ENCODE data around the gene HAUS6. TPM values are rescaled to one million over a fixed set of nuclear protein-coding genes. Genes with fewer than 3 reads are reported as not detected.

Gene HAUS6
- total RNA-seq, 1 experiment from 2014 or later, result 14.4 TPM

DNA sequence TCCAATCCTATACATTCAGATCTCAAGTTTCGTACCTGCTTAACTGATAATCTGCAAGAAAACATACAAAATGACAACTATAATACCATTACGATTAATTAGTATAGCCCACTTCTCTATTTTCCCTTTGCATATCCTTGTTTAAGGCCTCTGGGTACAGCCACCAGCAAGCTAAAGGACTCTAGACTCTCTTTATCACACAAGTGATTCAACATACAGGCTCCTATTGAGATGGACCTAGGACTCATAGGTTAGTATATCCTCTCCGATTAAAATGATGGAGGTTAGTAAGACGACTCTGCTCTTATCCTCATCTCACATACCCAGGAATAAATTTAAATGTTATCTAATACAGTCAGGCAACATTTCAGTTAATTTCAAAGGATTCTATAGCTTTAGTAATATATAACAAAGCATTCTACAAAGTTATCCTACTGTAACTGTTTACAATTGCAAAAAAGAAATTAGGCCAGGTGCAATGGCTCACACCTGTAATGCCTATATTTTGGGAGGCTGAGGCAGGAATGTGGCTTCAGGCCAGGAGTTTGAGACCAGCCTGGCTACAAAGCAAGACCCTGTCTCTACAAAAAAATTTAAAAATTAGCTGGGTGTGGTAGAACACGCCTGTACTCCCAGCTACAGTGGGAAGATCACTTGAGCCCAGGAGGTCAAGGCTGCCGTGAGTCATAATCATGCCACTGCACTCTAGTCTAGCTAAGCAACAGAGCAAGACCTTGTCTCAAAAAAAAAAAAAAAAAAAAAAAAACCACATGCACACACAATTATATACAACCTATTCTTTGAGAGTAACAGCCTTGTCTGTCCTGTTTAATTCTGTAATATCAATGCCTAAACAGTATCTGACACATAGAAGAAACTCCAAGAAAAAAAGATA lies 15.4 kb downstream of the HAUS6 start:
- no peak overlapping the region for H3K27ac ChIP-seq (ENCODE audit: low read length)
- intact Hi-C loops (cut with micrococcal nuclease), result no loop called here
- H3K9me2 ChIP-seq (replicated peaks; ENCODE audit: low read length), result no peaks in the 10 kb centered on the region
- ATAC-seq (peak; percentile 74), DNase-seq (peak; percentile 30)
- no peaks in the 10 kb centered on the region for H3K27me3 ChIP-seq (ENCODE audit: low read length)
- H3K9ac ChIP-seq (ENCODE audit: low read length), result no peak overlapping the region
- no peak overlapping the region for H3K4me3 ChIP-seq (ENCODE audit: low read length)
- no peak overlapping the region for H2AFZ ChIP-seq (ENCODE audit: low read length)
- ChIA-PET POLR2A (ENCODE audit: unreplicated experiment) (interaction anchor here (0.6 to 0.7 kb wide), 2 partner anchors 96 to 142 kb away, joined by 3 to 7 read pairs; no protein-coding TSS in a partner anchor), CTCF (interaction anchor here (0.6 kb wide), 1 partner anchor 35 kb away, joined by 7 read pairs; no protein-coding TSS in a partner anchor)
- H4K20me1 ChIP-seq (ENCODE audit: low read length), result no peaks in the 10 kb centered on the region
- no peak overlapping the region for H3K4me2 ChIP-seq (ENCODE audit: low read length)
- H3K36me3 ChIP-seq (ENCODE audit: low read depth, low read length), result peaks cover 32% of the 10 kb centered on the region
- no TSS peak for BruUV-seq (replicated peaks)
- TF ChIP-seq EZH2 (IDR thresholded peaks at IDR 0.05; ENCODE audit: low read length, unreplicated experiment) (no peak), EZH2phosphoT487 (IDR thresholded peaks at IDR 0.05; ENCODE audit: borderline replicate concordance, low read length) (no peak)
- TF ChIP-seq, protein P1, sequence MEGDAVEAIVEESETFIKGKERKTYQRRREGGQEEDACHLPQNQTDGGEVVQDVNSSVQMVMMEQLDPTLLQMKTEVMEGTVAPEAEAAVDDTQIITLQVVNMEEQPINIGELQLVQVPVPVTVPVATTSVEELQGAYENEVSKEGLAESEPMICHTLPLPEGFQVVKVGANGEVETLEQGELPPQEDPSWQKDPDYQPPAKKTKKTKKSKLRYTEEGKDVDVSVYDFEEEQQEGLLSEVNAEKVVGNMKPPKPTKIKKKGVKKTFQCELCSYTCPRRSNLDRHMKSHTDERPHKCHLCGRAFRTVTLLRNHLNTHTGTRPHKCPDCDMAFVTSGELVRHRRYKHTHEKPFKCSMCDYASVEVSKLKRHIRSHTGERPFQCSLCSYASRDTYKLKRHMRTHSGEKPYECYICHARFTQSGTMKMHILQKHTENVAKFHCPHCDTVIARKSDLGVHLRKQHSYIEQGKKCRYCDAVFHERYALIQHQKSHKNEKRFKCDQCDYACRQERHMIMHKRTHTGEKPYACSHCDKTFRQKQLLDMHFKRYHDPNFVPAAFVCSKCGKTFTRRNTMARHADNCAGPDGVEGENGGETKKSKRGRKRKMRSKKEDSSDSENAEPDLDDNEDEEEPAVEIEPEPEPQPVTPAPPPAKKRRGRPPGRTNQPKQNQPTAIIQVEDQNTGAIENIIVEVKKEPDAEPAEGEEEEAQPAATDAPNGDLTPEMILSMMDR (conservative IDR thresholded peaks at IDR 0.05; ENCODE audit: low read depth, low read length), result no peak
- no peaks in the 10 kb centered on the region for H3F3A ChIP-seq (ENCODE audit: low read length, unreplicated experiment)
- no peaks in the 10 kb centered on the region for H3K9me3 ChIP-seq (ENCODE audit: low read length)
- no peaks in the 10 kb centered on the region for H3K79me2 ChIP-seq (ENCODE audit: low read length)
- no peaks in the 10 kb centered on the region for H3K4me1 ChIP-seq (ENCODE audit: insufficient read depth, low read length)

DNA sequence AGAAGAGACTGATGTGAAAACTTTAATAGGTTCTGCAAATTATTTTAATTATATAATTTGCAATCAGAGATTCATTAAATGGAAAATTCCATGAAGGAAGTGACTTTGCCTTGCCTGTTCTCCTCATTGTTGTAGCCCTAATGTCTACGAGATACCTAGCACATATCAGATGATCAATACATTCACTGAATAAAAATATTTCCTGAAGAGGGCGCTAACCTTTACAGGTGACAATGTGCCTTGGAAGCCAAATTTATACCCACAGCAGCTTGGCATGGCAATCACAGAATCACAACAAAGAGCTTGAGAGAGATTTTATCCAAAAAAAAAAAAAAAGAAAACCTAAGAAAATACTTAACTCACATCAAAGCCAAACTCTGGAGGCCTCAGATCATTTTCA lies 17.4 kb downstream of the HAUS6 start:
- BruUV-seq (replicated peaks), result no TSS peak
- peaks cover 28% of the 10 kb centered on the region for H3K36me3 ChIP-seq (ENCODE audit: low read depth, low read length)
- no peaks in the 10 kb centered on the region for H3K9me3 ChIP-seq (ENCODE audit: low read length)
- DNase-seq, result peak; percentile 59
- H3K4me1 ChIP-seq (ENCODE audit: insufficient read depth, low read length), result no peaks in the 10 kb centered on the region
- intact Hi-C loops (cut with micrococcal nuclease), result no loop called here
- CTCF ChIA-PET, result no interaction called here
- no peak; the same call in 1 of the 2 replicates for ATAC-seq
- H4K20me1 ChIP-seq (ENCODE audit: low read length), result no peaks in the 10 kb centered on the region
- no peaks in the 10 kb centered on the region for H3K27me3 ChIP-seq (ENCODE audit: low read length)
- POLR2A ChIA-PET (ENCODE audit: unreplicated experiment), result no interaction called here
- TF ChIP-seq EZH2phosphoT487 (IDR thresholded peaks at IDR 0.05; ENCODE audit: borderline replicate concordance, low read length) (no peak), EZH2 (IDR thresholded peaks at IDR 0.05; ENCODE audit: low read length, unreplicated experiment) (no peak)
- TF ChIP-seq, protein P1 (conservative IDR thresholded peaks at IDR 0.05; ENCODE audit: low read depth, low read length), result peak; percentile 62
- no peak overlapping the region for H3K27ac ChIP-seq (ENCODE audit: low read length)
- no peaks in the 10 kb centered on the region for H3F3A ChIP-seq (ENCODE audit: low read length, unreplicated experiment)
- H3K9ac ChIP-seq (ENCODE audit: low read length), result no peak overlapping the region
- H3K4me3 ChIP-seq (ENCODE audit: low read length), result no peak overlapping the region
- no peak overlapping the region for H2AFZ ChIP-seq (ENCODE audit: low read length)
- no peak overlapping the region for H3K4me2 ChIP-seq (ENCODE audit: low read length)
- H3K79me2 ChIP-seq (ENCODE audit: low read length), result no peaks in the 10 kb centered on the region
- H3K9me2 ChIP-seq (replicated peaks; ENCODE audit: low read length), result no peaks in the 10 kb centered on the region

DNA sequence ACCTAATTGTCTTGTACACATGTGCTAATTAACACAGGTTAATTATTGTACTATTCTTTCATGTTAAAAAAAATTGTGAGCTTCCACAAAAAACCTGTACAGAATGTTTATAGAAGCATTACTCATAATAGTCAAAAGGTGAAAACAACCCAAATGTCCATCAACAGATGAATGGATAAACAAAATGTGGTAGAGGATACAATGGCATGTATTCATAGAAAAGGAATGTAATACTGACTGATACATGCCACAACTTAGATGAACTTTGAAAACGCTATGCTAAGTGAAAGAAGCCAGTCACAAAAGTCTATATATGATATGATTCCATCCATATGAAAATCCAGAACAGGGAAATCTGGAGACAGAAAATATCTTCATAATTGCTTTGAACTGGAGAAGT lies 27.9 kb downstream of the HAUS6 start:
- H3K4me3 ChIP-seq (ENCODE audit: low read length), result no peak overlapping the region
- peaks cover 51% of the 10 kb centered on the region for H3K36me3 ChIP-seq (ENCODE audit: low read depth, low read length)
- TF ChIP-seq, protein P1 (conservative IDR thresholded peaks at IDR 0.05; ENCODE audit: low read depth, low read length), result no peak
- TF ChIP-seq EZH2phosphoT487 (IDR thresholded peaks at IDR 0.05; ENCODE audit: borderline replicate concordance, low read length), result no peak
- TF ChIP-seq EZH2 (IDR thresholded peaks at IDR 0.05; ENCODE audit: low read length, unreplicated experiment), result no peak
- H3K27ac ChIP-seq (ENCODE audit: low read length), result peak overlapping the region; percentile 44
- intact Hi-C loops (cut with micrococcal nuclease), result no loop called here
- peaks cover 9% of the 10 kb centered on the region; the same call in 1 of the 2 replicates for H3K4me1 ChIP-seq (ENCODE audit: insufficient read depth, low read length)
- H4K20me1 ChIP-seq (ENCODE audit: low read length), result no peaks in the 10 kb centered on the region
- H3K9me3 ChIP-seq (ENCODE audit: low read length), result no peaks in the 10 kb centered on the region
- peaks cover 6% of the 10 kb centered on the region for H3F3A ChIP-seq (ENCODE audit: low read length, unreplicated experiment)
- H2AFZ ChIP-seq (ENCODE audit: low read length), result no peak overlapping the region
- CTCF ChIA-PET, result interaction anchor here (1.0 kb wide), 1 partner anchor 99 kb away, joined by 3 read pairs; no protein-coding TSS in a partner anchor
- H3K9ac ChIP-seq (ENCODE audit: low read length), result no peak overlapping the region
- H3K79me2 ChIP-seq (ENCODE audit: low read length), result no peaks in the 10 kb centered on the region
- no peaks in the 10 kb centered on the region for H3K9me2 ChIP-seq (replicated peaks; ENCODE audit: low read length)
- no peaks in the 10 kb centered on the region for H3K27me3 ChIP-seq (ENCODE audit: low read length)
- peak; percentile 75 for DNase-seq
- peak overlapping the region; percentile 35; the same call in 1 of the 2 replicates for H3K4me2 ChIP-seq (ENCODE audit: low read length)
- BruUV-seq (replicated peaks), result no TSS peak
- POLR2A ChIA-PET (ENCODE audit: unreplicated experiment), result no interaction called here
- ATAC-seq, result peak; percentile 91

All from PC-3 (cell line).